GM18868 (cell line): ENCODE measurements around the gene PICALM.
"Not testable (repeated sequence)": the region's sequence is repeated elsewhere in the genome, so short reads cannot be mapped to it uniquely, and the experiment has no call there.

Experiments used
- ATAC-seq: cut with Tn5 transposase; IDR thresholded peaks from one replicate; pipeline ENCODE4 v1.9.1; 2021; ENCODE audit warnings: mild to moderate bottlenecking, moderate library complexity; ENCODE audit not compliant: unreplicated experiment

The PICALM gene, protein sequence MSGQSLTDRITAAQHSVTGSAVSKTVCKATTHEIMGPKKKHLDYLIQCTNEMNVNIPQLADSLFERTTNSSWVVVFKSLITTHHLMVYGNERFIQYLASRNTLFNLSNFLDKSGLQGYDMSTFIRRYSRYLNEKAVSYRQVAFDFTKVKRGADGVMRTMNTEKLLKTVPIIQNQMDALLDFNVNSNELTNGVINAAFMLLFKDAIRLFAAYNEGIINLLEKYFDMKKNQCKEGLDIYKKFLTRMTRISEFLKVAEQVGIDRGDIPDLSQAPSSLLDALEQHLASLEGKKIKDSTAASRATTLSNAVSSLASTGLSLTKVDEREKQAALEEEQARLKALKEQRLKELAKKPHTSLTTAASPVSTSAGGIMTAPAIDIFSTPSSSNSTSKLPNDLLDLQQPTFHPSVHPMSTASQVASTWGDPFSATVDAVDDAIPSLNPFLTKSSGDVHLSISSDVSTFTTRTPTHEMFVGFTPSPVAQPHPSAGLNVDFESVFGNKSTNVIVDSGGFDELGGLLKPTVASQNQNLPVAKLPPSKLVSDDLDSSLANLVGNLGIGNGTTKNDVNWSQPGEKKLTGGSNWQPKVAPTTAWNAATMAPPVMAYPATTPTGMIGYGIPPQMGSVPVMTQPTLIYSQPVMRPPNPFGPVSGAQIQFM

DNA sequence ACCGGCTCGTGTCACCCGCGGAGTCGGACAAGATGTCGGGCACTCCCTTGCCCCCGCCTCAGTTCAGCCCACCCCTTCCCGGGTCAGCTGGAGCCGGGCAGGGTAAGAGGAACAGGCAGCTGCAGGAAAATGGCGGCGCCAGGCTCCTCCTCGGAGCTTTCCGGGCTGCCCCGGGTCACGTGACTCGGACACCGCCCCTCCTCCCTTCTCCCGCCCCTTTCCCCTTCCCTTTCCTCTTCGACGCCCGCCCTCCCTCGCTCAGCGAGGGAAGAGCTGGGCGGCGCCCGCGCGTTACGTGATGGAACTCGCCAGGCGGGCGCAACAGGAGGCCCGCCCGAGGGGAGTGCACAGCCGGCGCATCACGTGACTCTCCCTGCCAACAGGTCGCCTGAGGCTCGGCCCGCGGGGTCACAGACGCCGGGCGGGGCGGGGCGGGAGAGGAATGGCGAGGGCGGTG lies at the start of gene PICALM:
Gene PICALM, minus strand, starts transcription at position 134 of the 457 bp plus-strand sequence. CDS start 304 bp downstream, outside the sequence.
- ATAC-seq, result peak; percentile 79

DNA sequence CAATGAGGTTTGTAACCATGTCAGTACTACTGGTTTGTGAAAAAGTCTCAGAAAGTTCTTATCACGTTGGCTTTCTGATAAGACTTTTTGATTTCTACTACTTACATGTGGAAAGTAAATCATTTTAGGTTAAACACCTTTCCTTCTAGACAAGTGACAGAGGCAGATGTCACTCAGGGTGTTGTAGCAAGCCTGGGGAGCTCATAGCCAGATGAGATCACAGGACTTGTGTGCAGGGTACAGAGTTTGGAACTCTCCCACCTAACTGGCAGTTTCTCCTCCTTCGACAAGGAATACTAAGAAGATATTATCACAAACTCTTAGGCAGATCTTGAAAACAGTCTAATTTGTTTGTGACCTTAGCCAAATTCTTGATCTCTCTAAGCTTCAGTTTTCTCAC lies 49.4 kb upstream of the PICALM start:
- ATAC-seq, result no peak

DNA sequence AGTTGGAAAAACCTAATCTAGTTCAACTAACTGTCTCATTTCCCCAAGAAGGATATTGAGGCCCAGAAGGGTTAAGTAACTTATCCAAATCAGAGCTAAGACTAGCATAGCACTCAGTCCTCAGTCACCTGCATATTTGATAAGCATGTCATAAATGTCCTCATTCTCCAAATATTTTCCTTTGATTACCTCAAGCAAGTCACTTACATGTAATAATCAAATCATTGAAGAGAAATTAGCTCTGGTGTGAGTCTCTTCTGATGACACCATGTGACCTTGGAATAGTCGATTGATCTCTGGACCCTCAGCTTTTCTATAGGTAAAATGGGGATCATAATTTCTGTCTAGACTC lies 48.8 kb upstream of the PICALM start:
- ATAC-seq, result no peak

DNA sequence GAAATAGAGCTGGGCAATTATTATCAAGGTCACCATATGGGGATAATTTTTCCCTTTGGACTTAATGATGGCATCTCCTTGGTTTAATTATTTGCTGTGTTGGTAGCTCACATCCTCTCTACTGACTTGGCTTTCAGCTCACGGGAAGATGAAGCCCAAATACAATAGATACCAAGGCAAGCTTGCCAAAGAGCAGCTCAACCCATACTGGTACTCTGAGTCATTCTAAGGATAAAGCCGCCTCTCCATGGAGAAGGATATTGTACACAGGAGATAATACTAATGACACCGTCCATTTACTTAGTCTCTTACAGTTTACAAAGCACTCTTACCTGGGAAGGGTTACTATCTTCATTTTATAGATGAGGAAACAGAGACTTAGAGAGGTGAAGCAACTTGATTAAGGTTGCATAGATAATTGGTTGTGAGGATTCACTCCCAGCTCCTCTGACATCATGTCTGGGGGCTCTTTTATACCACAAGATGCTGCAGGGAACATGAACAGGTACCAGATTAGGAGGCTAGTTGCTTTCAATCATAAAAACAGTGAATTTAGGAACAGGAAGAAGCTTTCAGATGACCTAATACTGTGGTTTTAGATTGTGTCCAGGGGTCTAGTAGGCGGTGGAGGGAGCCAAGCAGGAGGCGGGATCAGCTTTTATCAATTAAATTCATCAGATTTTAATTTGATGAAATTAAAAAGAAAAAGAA lies 48.3 kb upstream of the PICALM start:
- ATAC-seq, result no peak

DNA sequence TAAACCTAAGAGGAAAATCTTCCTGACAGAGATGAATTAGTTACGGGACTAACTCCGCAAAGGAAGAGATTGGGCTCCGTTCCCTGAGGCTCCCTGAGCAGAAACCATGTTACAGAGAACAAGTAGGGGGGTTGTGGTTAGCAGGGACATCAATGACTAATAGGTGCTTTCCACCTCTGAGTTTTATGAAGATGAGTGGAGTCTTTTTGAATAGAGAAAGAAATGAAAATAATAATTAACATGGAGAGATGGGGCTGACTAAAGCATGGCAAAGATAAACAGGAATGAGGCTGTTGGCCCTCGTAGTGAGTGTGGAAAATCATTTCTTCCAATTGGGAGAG lies 47.5 kb upstream of the PICALM start:
- peak; percentile 96 for ATAC-seq

DNA sequence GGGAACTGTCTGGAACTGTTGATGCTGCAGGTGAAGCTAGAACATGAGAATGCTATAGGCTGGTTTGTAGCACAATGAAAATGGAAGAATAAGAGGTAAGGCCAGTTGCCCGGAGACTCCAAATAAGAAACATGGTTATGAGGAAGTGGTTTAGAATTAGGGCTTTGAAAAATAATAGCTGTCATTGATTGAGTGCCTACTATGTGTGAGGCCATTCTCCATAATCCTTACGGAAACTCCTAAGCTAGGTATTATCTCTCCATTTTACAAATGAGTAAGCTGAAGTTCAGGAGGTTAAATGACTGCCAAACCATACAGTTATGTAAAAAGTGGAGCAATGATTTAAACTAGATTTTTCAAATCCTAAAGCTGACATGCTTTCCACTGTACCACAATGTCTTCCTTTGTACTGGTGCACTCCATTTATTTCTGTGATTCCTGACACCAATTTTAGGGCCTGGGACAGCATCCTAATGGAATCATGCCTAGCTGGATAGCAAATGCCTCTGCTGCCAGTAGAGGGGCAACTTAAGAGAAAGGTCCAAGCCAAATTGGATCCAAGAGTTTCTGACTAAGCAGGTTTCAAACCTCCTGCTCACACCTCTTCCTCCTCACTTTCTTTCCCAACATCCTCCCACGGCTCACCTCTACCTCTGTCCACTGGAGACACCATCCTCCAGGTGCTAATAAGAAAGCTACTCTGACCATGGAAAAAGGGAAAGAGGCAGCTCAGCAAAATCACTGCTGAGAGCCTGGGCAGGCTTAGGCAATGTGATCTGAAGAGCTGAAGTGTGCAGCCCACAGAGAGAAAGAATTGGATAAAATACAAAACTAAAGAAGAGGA lies 46.9 kb upstream of the PICALM start:
- peak; percentile 48 for ATAC-seq

DNA sequence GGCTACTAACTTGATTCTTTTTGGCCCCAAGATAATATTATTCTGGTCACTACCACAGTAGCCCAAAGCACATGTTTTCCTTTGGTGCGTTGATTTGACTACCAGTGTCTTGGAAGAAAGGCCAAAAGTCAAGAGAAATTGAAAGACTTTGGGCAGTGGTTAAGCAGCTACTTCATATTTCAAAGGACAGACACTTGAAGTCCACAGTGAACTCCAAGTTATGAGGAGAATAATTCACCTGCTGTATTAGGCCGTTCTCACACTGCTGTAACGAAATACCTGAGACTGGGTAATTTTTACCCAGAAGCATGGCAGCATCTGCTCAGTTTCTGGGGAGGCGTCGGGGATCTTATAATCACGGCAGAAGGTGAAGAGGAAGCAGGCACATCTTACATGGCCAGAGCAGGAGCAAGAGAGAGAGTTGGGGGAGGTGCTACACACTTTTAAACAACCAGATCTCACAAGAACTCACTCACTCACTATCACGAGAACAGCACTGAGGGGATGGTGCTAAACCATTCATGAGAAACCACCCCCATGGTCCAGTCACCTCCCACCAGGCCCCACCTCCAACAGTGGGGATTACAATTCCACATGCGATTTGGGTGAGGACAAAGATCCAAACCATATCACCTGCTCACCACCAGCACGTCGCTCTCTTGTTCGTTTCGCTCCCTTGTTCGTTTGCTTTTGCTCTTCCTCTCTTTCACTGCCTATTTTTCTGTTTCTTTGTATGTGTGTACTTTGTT lies 40.2 kb upstream of the PICALM start:
- no peak for ATAC-seq

DNA sequence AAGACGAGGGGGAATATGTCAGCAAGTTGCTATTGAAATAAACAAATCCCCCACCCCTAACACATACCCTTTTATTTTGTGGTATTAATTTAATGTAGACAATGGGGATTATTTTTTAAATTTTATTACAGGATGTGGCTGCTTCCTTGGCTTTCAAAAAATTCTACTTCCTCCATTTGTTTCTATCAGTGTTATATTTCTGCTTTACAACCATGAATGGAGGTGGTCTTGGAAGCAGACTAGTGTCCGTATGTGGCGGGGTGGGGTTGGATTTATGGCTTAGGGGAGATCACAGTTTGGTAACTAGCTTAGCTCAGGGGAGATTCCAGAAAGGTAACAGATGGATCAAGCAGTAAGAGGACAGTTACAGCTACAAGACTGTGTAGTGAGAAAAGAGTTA lies 39.3 kb upstream of the PICALM start:
- no peak for ATAC-seq

DNA sequence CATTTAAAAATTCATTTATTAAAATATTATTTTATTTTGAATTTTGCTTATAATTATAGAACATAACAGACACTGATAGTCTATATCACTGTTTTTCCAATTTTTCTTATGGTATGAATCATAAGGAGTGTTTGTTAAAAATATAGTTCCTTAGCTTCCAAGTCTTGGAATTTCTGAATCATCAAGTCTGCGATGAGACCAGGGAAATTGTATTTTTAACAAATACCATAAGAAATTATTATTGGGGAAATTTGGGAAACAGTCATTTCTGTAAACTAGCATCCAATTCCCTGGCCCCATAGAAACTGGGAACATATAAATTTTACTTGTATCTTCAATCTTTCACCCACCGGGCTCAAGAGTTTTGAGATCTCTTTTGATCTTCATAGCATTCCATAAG lies 38.0 kb upstream of the PICALM start:
- ATAC-seq, result no peak

DNA sequence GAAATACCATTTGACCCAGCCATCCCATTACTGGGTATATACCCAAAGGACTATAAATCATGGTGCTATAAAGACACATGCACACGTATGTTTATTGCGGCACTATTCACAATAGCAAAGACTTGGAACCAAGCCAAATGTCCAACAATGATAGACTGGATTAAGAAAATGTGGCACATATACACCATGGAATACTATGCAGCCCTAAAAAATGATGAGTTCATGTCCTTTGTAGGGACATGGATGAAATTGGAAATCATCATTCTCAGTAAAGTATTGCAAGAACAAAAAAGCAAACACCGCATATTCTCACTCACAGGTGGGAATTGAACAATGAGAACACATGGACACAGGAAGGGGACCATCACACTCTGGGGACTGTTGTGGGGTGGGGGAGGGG lies 37.1 kb upstream of the PICALM start:
- ATAC-seq, result not testable (repeated sequence)

DNA sequence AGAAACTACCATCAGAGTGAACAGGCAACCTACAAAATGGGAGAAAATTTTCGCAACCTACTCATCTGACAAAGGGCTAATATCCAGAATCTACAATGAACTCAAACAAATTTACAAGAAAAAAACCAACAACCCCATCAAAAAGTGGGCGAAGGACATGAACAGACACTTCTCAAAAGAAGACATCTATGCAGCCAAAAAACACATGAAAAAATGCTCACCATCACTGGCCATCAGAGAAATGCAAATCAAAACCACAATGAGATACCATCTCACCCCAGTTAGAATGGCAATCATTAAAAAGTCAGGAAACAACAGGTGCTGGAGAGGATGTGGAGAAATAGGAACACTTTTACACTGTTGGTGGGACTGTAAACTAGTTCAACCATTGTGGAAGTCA lies 36.7 kb upstream of the PICALM start:
- not testable (repeated sequence) for ATAC-seq

DNA sequence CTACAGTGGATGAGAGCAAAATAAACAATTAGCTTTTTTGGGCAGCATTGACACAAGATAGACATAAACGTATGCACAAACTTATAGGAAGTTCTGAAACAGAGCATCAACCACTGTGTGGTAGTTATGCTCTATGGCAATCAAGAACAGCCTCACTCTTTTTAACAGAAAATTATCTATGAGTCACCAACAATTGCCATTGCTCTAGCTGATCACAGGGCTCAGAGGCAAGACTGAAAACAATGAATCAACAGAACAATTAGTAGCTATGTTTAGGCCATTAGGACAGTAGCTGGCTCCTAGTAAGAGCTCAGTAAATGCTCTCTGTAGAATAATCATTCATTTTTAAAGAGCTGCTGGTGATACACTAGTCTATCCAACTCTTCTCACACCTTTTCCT lies 34.9 kb upstream of the PICALM start:
- ATAC-seq, result no peak

DNA sequence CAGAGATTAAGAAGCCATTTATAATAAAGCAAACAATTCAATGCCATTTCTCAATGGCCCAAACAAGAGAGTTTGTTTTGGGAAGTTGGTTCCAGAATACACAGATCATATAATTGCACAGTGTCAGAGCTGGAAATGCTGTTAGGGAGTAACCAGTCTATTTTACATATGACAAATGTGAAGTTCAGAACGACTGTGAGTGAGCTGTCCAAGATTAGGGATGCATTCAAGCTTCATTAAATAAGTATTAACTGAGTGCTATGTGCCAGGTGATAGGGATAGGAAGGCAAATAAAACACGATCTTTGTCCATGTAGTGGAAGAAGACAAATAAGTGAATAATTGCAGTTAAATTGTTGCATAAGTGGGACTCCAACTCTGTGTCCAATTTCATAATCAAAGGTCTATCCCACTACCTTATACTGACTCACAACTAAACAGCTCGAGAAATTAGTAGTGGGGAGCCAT lies 33.1 kb upstream of the PICALM start:
- no peak for ATAC-seq

DNA sequence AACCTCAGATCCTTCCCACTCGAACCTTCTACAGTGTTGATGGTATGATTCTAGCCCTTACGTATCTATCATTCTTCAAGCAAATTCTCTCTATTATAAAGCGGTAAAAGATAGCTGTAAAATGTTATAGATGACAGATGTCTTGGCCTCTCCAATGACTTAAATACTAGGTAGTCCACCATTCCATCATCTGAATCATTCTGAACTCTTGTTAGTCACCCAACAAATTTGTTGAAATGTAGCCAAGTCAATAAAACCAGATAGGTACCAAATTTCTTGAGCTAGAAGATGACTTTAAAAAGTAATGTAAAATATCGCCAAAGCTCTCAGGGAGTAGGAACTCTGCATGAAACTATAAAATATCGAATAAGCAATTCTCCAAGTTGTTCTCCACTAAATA lies 32.6 kb upstream of the PICALM start:
- no peak for ATAC-seq

DNA sequence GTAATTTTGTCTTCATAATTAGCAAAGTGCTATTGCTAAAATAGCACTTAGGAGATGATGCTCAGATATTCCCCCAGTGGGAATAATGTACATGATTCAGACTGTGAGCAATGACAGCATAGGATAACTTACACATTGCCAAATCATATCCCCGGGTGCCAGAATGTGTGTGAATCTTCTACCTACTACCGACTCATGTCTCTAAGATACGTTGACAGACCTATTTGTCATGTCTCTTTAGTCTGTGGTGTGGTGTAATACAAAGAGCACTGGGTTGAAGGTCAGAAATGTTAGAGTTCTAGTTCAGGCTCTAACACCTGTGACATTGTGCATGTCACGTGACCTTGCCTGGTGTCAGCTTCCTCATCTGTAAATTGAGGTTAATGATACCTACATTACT lies 31.0 kb upstream of the PICALM start:
- no peak for ATAC-seq

DNA sequence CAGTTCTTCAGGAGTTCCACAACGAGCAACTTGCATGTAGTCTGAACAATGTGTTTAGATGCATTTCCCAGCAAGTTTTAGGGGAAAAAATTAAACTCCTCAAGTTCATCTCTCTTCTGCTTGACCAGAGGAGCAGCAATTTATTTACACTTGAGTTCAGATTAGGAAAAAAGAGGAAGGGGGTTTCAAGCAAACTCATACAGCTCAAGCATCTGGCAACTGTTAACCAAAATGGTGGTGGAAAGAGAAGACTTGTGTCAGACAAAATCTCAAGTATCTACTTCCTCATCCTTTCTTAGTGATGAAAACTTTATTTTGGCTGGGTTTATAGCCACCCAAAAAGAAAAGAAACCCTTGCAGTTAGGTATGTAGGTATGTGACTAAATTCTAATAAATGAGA lies 29.1 kb upstream of the PICALM start:
- no peak for ATAC-seq

DNA sequence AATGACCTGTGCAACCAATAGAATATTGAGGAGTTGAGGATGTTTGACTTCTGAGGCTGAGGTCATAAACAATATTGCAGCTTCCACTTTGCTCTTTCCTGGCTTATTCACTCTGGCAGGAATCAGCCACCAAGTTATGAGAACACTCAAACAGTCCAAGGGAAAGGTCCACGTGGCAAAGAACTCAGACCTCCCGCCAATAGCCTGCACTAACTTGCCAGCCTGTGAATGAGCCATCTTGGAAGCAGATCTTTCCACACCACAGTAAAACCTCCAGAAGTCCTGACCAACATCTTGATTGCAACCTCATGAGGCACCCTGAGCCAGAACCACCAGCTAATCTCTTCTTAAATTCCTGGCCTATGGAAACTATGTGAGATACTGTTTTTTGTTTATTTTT lies 22.7 kb upstream of the PICALM start:
- no peak for ATAC-seq

DNA sequence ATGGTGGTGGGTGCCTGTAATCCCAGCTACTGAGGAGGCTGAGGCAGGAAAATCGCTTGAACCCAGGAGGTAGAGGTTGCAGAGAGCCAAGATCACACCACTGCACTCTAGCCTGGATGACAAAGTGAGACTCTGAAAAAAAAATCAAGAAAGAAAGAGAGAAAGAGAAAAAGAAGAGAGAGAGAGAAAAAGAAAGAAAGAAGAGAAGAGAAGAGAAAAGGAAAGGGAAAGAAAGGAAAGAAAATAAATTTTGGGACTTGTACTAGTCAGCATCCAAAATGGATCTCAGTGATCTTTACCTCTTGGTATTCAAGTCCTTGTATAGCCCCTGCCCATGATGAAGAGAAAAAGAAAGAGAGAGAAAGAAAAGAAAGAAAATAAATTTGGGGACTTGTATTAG lies 22.2 kb upstream of the PICALM start:
- no peak for ATAC-seq

DNA sequence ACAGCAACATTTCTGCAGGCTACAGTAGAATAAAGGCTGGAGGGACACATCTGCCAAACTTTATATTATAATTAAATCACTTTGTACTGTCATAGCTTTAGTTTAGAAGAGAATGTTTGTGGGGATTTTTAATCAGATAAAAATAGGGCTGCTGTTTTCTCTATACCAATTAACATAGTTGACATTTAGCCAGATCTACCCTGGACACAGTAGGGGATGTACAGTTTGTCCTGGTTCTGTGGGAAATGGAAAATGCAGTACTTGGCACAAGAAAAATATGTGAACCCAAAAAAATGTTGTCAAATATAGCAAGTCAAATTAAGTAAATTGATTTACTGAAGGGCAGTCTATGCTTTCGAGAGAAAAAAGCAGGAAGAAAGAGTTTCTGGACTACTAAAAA lies 20.8 kb upstream of the PICALM start:
- ATAC-seq, result no peak

DNA sequence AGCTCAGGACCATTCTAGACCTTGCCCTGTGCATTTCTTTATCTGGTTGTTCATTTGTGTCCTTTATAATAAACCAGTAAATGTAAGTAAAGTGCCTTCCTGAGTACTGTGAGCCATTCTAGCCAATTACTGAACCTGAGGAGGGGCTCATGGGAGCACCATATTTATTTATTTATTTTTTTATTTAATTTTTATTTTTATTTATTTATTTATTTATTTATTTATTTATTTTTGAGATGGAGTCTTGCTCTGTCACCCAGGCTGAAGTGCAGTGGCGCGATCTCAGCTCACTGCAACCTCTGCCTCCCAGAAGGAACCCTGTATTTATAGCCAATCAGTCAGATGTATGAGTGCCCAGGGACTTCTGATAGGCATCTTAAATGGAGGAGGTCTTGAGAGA lies 18.8 kb upstream of the PICALM start:
- not testable (repeated sequence) for ATAC-seq
